ENCODE results near the gene MKNK2.

DNA sequence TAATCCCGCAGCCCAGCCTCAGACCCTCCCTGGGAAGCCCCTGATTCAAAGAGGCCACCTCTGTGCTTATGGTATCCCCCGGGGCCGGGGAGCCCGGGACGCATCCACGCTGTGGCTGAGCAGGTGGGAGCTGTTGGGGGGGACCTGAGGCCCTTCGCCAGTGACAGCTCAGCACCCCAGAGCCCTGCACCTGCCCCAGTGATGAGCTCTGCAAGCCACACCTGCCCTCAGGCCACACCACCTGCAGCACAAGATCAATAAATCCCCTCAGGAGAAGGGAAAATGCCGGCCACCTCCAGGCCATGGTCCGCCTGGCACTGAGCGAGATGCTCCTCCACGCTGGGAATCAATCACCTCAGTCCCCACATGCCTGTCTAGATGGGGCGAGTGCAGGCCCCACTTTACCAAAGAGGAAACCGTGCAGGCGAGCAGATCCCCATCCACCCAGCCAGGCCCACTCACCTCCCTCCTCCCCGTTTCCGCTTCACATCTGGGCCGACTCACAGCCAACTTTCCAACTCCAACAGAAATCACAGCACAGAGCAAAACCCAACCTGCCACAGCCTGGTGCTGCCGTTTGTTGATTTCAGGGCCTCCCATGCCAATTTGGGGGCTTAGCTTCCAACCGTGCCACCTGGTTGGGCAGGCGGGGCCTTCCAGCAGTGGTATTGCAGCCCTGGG, 32.3 kb upstream of the MKNK2 start:
- no peak for TF ChIP-seq SUZ12 (IDR thresholded peaks at IDR 0.05; ENCODE audit: extremely low read depth, insufficient read depth, insufficient read length)
- TF ChIP-seq ZNF274 (IDR thresholded peaks at IDR 0.05; ENCODE audit: low read depth, low read length) = no peak

Measured in NT2/D1 (cell line).